GM13977 (cell line): ENCODE measurements around the gene PTGDS.
A peak's percentile ranks its signal among the peaks of the same experiment; 100 is the strongest.
"Not testable (repeated sequence)": the region's sequence is repeated elsewhere in the genome, so short reads cannot be mapped to it uniquely, and the experiment has no call there.

ENCODE experiments used
- DNase-seq: peaks from one replicate; pipeline ENCODE4 v3.0.0; 2012; ENCODE audit warnings: low spot score
- CTCF ChIP-seq: IDR thresholded peaks from 2 replicates; pipeline ENCODE4 v1.5.1; 2012; ENCODE audit warnings: mild to moderate bottlenecking, control low read depth; ENCODE audit not compliant: insufficient read depth; ENCODE audit errors: extremely low read depth, missing control alignments
- in situ Hi-C: fragments of 300-500 bp; cut with MboI; formaldehyde crosslinking; loops from one replicate; pipeline ENCODE4 v1.12.0; 2022; ENCODE audit warnings: low sequenced_read_pairs, low pct_unique_long_range_greater_than_20kb, mixed read lengths, inconsistent platforms; ENCODE audit not compliant: unreplicated experiment

Gene PTGDS

GRCh38 chr9:137001857-137002645 is 24.7 kb downstream of the PTGDS start:
- in situ Hi-C loops = no loop called here
- TF ChIP-seq CTCF = no peak
- DNase-seq = no peak

GRCh38 chr9:137002646-137003041 is 25.3 kb downstream of the PTGDS start:
- no peak for DNase-seq
- no peak for TF ChIP-seq CTCF
- in situ Hi-C loops = no loop called here

- TF ChIP-seq CTCF = peak; percentile 32
- in situ Hi-C loops, DNase-seq: not testable (repeated sequence)
Measured at GRCh38 chr9:137004285-137004684, 27.0 kb downstream of the PTGDS start.

- DNase-seq = no peak
- in situ Hi-C loops = no loop called here
- no peak for TF ChIP-seq CTCF
Measured at GRCh38 chr9:137006116-137007003, 29.1 kb downstream of the PTGDS start.

GRCh38 chr9:137007108-137007815 is 30.0 kb downstream of the PTGDS start:
- no peak for TF ChIP-seq CTCF
- DNase-seq = no peak
- in situ Hi-C loops = no loop called here

GRCh38 chr9:137007816-137008270 is 30.5 kb downstream of the PTGDS start:
- TF ChIP-seq CTCF = no peak
- no peak for DNase-seq
- in situ Hi-C loops = no loop called here
